DND-41 (cell line): ENCODE data around the gene TTC39A.

Experiments
- EZH2 ChIP-seq: IDR thresholded peaks from 3 replicates; pipeline ENCODE4 v1.6.1; 2012; ENCODE audit warnings: borderline replicate concordance, low read depth, mild to moderate bottlenecking, moderate library complexity, low read length, inconsistent platforms; ENCODE audit not compliant: severe bottlenecking
- TF ChIP-seq, protein P1 (sequence below): IDR thresholded peaks from 2 replicates; pipeline ENCODE4 v1.5.1; 2012; ENCODE audit warnings: borderline replicate concordance, low read length, moderate library complexity, mild to moderate bottlenecking; ENCODE audit not compliant: poor library complexity, severe bottlenecking; ENCODE audit errors: extremely low read depth

- TF ChIP-seq, protein P1, sequence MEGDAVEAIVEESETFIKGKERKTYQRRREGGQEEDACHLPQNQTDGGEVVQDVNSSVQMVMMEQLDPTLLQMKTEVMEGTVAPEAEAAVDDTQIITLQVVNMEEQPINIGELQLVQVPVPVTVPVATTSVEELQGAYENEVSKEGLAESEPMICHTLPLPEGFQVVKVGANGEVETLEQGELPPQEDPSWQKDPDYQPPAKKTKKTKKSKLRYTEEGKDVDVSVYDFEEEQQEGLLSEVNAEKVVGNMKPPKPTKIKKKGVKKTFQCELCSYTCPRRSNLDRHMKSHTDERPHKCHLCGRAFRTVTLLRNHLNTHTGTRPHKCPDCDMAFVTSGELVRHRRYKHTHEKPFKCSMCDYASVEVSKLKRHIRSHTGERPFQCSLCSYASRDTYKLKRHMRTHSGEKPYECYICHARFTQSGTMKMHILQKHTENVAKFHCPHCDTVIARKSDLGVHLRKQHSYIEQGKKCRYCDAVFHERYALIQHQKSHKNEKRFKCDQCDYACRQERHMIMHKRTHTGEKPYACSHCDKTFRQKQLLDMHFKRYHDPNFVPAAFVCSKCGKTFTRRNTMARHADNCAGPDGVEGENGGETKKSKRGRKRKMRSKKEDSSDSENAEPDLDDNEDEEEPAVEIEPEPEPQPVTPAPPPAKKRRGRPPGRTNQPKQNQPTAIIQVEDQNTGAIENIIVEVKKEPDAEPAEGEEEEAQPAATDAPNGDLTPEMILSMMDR = no peak
- TF ChIP-seq EZH2 = no peak
Observed at GRCh38 chr1:51249445-51249844, 80.9 kb downstream of the TTC39A start.
